CD4-positive, alpha-beta T cell (primary cell): ENCODE data around the gene ADGRB3. TPM values are rescaled to one million over a fixed set of nuclear protein-coding genes. Genes with fewer than 3 reads are reported as not detected.

Source experiments
- ATAC-seq: fragments of 200-7000 bp; cut with Tn5 transposase; one replicate; pipeline ENCODE4 v1.10.0; 2022; ENCODE audit warnings: mild to moderate bottlenecking; ENCODE audit not compliant: poor library complexity
- CTCF ChIA-PET: fragments of 350-600 bp; sonication (Branson Sonifier 250); formaldehyde crosslinking; loops from one replicate; lab custom pipeline; 2021; ENCODE audit warnings: antibody characterized with exemption, inconsistent platforms; lab: Charles Lee
- POLR2A ChIA-PET: fragments of 350-600 bp; sonication (Branson Sonifier 250); formaldehyde crosslinking; loops from one replicate; lab custom pipeline; 2021; ENCODE audit warnings: antibody characterized with exemption, inconsistent platforms; lab: Charles Lee
- DNase-seq, 14 experiments: peaks; one replicate each; pipeline ENCODE4 v3.0.0-alpha.2; 2013 to 2020; ENCODE audit warnings: mixed read lengths in 2 of 14
- H3K27ac ChIP-seq, 2 donors: one replicate each; pipeline versions ENCODE4 v1.5.1 to v1.7.0; 2013; ENCODE audit warnings: low read length in 2 of 2, low read depth in 1 of 2, mild to moderate bottlenecking in 1 of 2
- H3K27me3 ChIP-seq, 2 experiments: 1 replicate in 1 of 2; 2 replicates in 1 of 2; pipeline versions ENCODE4 v1.6.1 to v1.7.0; 2013; ENCODE audit warnings: low read length in 2 of 2, control low read depth in 1 of 2, mild to moderate bottlenecking in 1 of 2, moderate library complexity in 1 of 2; ENCODE audit not compliant: insufficient read depth in 2 of 2, control insufficient read depth in 1 of 2
- H3K36me3 ChIP-seq: one replicate; pipeline ENCODE4 v1.6.1; 2013; ENCODE audit warnings: low read length, control low read depth; ENCODE audit not compliant: insufficient read depth
- H3K4me1 ChIP-seq: one replicate; pipeline ENCODE4 v1.6.1; 2013; ENCODE audit warnings: low read length, control low read depth; ENCODE audit not compliant: insufficient read depth
- H3K4me3 ChIP-seq: one replicate; pipeline ENCODE4 v1.5.1; 2013; ENCODE audit warnings: mild to moderate bottlenecking, low read length, moderate library complexity
- H3K9me3 ChIP-seq, 2 experiments: 1 replicate in 1 of 2; 2 replicates in 1 of 2; pipeline versions ENCODE4 v1.6.1 to v1.7.0; 2013; ENCODE audit warnings: low read length in 2 of 2, mild to moderate bottlenecking in 2 of 2, control low read depth in 1 of 2, moderate library complexity in 1 of 2; ENCODE audit not compliant: control insufficient read depth in 1 of 2, insufficient read depth in 1 of 2
- H3K27ac Mint-ChIP-seq: one replicate; pipeline ENCODE4 v1.8.0; 2020; ENCODE audit warnings: mixed read lengths
- H3K27me3 Mint-ChIP-seq: one replicate; pipeline ENCODE4 v1.8.0; 2021; ENCODE audit warnings: mixed read lengths
- H3K36me3 Mint-ChIP-seq: one replicate; pipeline ENCODE4 v1.8.0; 2021; ENCODE audit warnings: low read depth, mixed read lengths
- H3K4me1 Mint-ChIP-seq: one replicate; pipeline ENCODE4 v1.8.0; 2021; ENCODE audit warnings: low read depth, mixed read lengths
- H3K4me3 Mint-ChIP-seq: one replicate; pipeline ENCODE4 v1.8.0; 2020; ENCODE audit warnings: mild to moderate bottlenecking, mixed read lengths
- H3K9me3 Mint-ChIP-seq: one replicate; pipeline ENCODE4 v1.8.0; 2020; ENCODE audit warnings: mixed read lengths
- CTCF ChIP-seq: fragments of 200-600 bp; IDR thresholded peaks from one replicate; pipeline ENCODE4 v1.8.0; 2022; ENCODE audit warnings: antibody characterized with exemption, mild to moderate bottlenecking
- intact Hi-C, 2 experiments: fragments of 100-400 bp; cut with DNase I in 1 of 2; cut with micrococcal nuclease in 1 of 2; formaldehyde crosslinking; loops; one replicate each; pipeline versions ENCODE4 v1.15.1 to v1.9.0; 2023 to 2025; cut with DNase I, micrococcal nuclease
- total RNA-seq, 174 experiments: library from RNA in 2 of 174; stranded (reverse) in 2 of 174; gene quantifications; one replicate each; pipeline ENCODE4 v1.2.3 and lab custom pipeline; 2021 to 2026

Gene ADGRB3
- total RNA-seq, 2 experiments from 2014 or later: not detected

DNA sequence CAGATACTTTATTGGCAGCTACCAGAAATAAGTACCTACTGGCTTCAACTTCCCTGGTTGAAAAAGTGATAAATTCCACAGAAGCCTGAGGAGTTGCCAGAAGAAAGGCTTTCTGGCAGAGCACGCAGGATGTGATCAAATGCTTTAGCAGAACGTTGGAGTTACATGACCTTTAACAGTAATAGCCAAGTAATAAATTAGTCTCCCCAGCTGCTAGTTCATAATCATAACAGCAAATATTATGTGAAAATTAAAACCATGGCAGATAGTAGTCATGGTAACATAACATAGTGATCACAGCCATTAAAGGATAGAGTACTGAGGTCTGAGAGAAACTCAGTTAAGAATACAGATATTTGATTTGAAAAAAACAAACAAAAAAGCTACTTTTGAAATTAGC, 567.7 kb downstream of the ADGRB3 start:
- Mint-ChIP-seq H3K27me3 (no peaks in the 10 kb centered on the region), H3K9me3 (peaks cover 2% of the 10 kb centered on the region), H3K36me3 (no peaks in the 10 kb centered on the region), H3K27ac (no peak overlapping the region), H3K4me3 (no peak overlapping the region), H3K4me1 (no peaks in the 10 kb centered on the region)
- Histone ChIP-seq H3K9me3 (peaks cover 0 to 1% of the 10 kb centered on the region in 2 experiments), H3K27ac (no peak overlapping the region), H3K27me3 (no peaks in the 10 kb centered on the region), H3K36me3 (no peaks in the 10 kb centered on the region), H3K4me3 (no peak overlapping the region), H3K4me1 (no peaks in the 10 kb centered on the region)
- TF ChIP-seq CTCF: no peak
- intact Hi-C loops: no loop called here
- ATAC-seq: no peak
- POLR2A ChIA-PET: no interaction called here
- CTCF ChIA-PET: no interaction called here
- DNase-seq: no peak

- Histone ChIP-seq H3K36me3 (no peaks in the 10 kb centered on the region), H3K4me1 (no peaks in the 10 kb centered on the region), H3K27me3 (no peaks in the 10 kb centered on the region), H3K9me3 (no peaks in the 10 kb centered on the region), H3K27ac (no peak overlapping the region), H3K4me3 (no peak overlapping the region)
- ATAC-seq: no peak
- POLR2A ChIA-PET: no interaction called here
- no peak overlapping the region for H3K4me3 Mint-ChIP-seq
- H3K36me3 Mint-ChIP-seq: no peaks in the 10 kb centered on the region
- no peak for DNase-seq
- no peak overlapping the region for H3K27ac Mint-ChIP-seq
- H3K27me3 Mint-ChIP-seq: no peaks in the 10 kb centered on the region
- TF ChIP-seq CTCF: no peak
- no peaks in the 10 kb centered on the region for H3K4me1 Mint-ChIP-seq
- H3K9me3 Mint-ChIP-seq: peaks cover 2% of the 10 kb centered on the region
- intact Hi-C loops: no loop called here
- CTCF ChIA-PET: no interaction called here
Measured at GRCh38 chr6:69216127-69216526, 581.0 kb downstream of the ADGRB3 start.

GRCh38 chr6:69217343-69217742, 582.3 kb downstream of the ADGRB3 start:
- Mint-ChIP-seq H3K9me3 (peaks cover 2% of the 10 kb centered on the region), H3K4me3 (no peak overlapping the region), H3K27ac (no peak overlapping the region), H3K27me3 (no peaks in the 10 kb centered on the region), H3K4me1 (no peaks in the 10 kb centered on the region), H3K36me3 (no peaks in the 10 kb centered on the region)
- ChIA-PET POLR2A (no interaction called here), CTCF (no interaction called here)
- Histone ChIP-seq H3K4me1 (no peaks in the 10 kb centered on the region), H3K36me3 (no peaks in the 10 kb centered on the region), H3K27me3 (no peaks in the 10 kb centered on the region), H3K4me3 (no peak overlapping the region), H3K9me3 (no peaks in the 10 kb centered on the region), H3K27ac (no peak overlapping the region)
- TF ChIP-seq CTCF: no peak
- ATAC-seq (no peak), DNase-seq (no peak)
- intact Hi-C loops: no loop called here
